Neural progenitor cell (in vitro differentiated cells): ENCODE data around the gene BMPER.

Source experiments
- CTCF ChIP-seq: fragments of 200-600 bp; sonication (generic); IDR thresholded peaks from 2 replicates; pipeline ENCODE4 v1.5.1; 2017; ENCODE audit warnings: antibody characterized with exemption, mild to moderate bottlenecking
- EZH2 ChIP-seq: fragments of 200-600 bp; sonication (generic); IDR thresholded peaks from 2 replicates; pipeline ENCODE4 v1.6.1; 2017; ENCODE audit warnings: antibody characterized with exemption, mild to moderate bottlenecking, moderate library complexity
- EZH2phosphoT487 ChIP-seq: fragments of 200-600 bp; sonication (generic); IDR thresholded peaks from 2 replicates; pipeline ENCODE4 v1.6.1; 2017; ENCODE audit warnings: antibody characterized with exemption

- no peak for TF ChIP-seq CTCF
- TF ChIP-seq EZH2, result no peak
- TF ChIP-seq EZH2phosphoT487, result no peak
Measured at GRCh38 chr7:34084651-34085050, 179.3 kb downstream of the BMPER start.
